ENCODE measurements around the gene MSI2. TPM values are rescaled to one million over a fixed set of nuclear protein-coding genes. Genes with fewer than 3 reads are reported as not detected.

Gene MSI2
- total RNA-seq, 2 donors from 2014 or later: 53.1 to 74.0 TPM

DNA sequence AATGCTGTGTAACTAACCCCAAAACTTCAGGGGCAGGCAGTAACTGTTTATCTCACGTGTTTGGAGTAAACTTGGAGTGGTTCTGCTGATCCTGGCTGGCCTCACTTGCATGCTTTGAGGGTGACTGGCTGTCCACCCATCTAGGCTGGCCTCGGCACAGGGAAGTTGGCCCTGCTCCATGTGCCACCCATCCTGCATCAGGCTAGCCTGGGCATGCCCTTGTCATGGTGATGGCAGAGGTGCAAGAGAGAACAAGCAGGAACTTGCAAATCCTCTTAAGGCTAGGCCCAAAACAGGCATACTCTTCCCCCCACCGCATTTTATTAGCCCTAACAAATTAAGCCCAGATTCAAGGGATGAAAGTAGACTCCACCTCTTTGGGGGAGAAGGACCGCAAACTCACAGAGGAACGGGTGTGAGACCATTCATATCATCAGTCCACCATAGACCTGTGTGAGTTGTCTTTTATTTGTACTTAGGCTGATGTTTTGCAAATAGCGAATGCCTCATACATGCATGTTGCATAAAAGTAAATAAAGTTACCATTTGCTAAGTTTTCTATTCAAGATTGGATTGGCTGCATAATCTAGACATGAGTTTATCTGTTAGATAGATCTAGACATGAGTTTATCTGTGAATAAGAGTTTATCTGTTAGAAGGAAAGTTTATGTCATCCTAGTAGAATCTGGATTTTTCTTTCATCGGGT, 267.8 kb downstream of the MSI2 start:
- peaks cover 6% of the 10 kb centered on the region for H3K4me1 ChIP-seq (replicated peaks)
- intact Hi-C loops (cut with DNase I): no loop called here
- H3K27ac ChIP-seq: no peak overlapping the region
- H3K9me3 ChIP-seq: no peaks in the 10 kb centered on the region
- H3K4me3 ChIP-seq: no peak overlapping the region
- peak; percentile 58 for DNase-seq (ENCODE audit: low spot score)
- no peaks in the 10 kb centered on the region for H3K36me3 ChIP-seq
- TF ChIP-seq POLR2A (IDR thresholded peaks at IDR 0.05) (no peak), POLR2AphosphoS5 (IDR thresholded peaks at IDR 0.05) (no peak)
- TF ChIP-seq, protein P1, sequence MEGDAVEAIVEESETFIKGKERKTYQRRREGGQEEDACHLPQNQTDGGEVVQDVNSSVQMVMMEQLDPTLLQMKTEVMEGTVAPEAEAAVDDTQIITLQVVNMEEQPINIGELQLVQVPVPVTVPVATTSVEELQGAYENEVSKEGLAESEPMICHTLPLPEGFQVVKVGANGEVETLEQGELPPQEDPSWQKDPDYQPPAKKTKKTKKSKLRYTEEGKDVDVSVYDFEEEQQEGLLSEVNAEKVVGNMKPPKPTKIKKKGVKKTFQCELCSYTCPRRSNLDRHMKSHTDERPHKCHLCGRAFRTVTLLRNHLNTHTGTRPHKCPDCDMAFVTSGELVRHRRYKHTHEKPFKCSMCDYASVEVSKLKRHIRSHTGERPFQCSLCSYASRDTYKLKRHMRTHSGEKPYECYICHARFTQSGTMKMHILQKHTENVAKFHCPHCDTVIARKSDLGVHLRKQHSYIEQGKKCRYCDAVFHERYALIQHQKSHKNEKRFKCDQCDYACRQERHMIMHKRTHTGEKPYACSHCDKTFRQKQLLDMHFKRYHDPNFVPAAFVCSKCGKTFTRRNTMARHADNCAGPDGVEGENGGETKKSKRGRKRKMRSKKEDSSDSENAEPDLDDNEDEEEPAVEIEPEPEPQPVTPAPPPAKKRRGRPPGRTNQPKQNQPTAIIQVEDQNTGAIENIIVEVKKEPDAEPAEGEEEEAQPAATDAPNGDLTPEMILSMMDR (IDR thresholded peaks at IDR 0.05): no peak
- H3K27me3 ChIP-seq (replicated peaks; ENCODE audit: insufficient read depth): no peaks in the 10 kb centered on the region
- 63% methylated on average over 7 of the region's 7 CpGs for WGBS

DNA sequence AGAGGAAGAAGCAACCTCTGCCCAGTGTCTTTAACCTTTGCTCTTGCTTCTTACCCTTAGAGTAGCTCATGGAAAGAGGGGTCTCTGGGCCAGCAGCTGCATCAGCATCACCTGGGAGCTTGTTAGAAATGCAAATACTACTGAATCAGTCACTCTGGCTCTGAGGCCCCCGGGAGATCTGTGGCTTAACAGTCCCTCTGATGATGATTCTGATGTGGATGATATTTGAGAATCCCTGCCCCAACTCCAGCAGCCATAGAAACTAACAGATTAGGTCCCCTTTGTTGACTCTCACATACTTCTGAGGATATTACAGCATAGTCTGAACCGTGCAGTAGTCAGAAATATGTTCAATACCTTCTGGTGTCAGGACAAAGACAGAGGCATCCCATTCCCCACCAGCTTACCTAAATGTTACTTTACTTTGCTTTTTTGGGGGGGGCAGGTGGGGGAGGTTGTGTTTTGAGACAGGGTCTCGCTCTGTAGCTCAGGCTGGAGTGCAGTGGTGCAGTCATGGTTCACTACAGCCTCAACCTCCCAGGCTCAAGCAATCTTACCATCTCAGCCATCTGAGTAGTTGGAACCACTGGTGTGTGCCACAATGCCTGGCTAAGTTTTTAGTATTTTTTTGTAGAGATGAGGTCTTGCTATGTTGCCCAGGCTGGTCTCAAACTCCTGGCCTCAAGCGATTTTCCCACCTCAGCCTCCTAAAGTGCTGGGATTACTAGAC, 268.7 kb downstream of the MSI2 start:
- H3K27ac ChIP-seq: no peak overlapping the region
- DNase-seq (ENCODE audit: low spot score): no peak
- 74% methylated on average over 4 of the region's 4 CpGs for WGBS
- H3K27me3 ChIP-seq (replicated peaks; ENCODE audit: insufficient read depth): no peaks in the 10 kb centered on the region
- intact Hi-C loops (cut with DNase I): no loop called here
- peaks cover 6% of the 10 kb centered on the region for H3K4me1 ChIP-seq (replicated peaks)
- no peak overlapping the region for H3K4me3 ChIP-seq
- TF ChIP-seq POLR2AphosphoS5 (IDR thresholded peaks at IDR 0.05) (no peak), POLR2A (IDR thresholded peaks at IDR 0.05) (no peak)
- TF ChIP-seq, protein P1 (IDR thresholded peaks at IDR 0.05): no peak
- H3K9me3 ChIP-seq: no peaks in the 10 kb centered on the region
- no peaks in the 10 kb centered on the region for H3K36me3 ChIP-seq

DNA sequence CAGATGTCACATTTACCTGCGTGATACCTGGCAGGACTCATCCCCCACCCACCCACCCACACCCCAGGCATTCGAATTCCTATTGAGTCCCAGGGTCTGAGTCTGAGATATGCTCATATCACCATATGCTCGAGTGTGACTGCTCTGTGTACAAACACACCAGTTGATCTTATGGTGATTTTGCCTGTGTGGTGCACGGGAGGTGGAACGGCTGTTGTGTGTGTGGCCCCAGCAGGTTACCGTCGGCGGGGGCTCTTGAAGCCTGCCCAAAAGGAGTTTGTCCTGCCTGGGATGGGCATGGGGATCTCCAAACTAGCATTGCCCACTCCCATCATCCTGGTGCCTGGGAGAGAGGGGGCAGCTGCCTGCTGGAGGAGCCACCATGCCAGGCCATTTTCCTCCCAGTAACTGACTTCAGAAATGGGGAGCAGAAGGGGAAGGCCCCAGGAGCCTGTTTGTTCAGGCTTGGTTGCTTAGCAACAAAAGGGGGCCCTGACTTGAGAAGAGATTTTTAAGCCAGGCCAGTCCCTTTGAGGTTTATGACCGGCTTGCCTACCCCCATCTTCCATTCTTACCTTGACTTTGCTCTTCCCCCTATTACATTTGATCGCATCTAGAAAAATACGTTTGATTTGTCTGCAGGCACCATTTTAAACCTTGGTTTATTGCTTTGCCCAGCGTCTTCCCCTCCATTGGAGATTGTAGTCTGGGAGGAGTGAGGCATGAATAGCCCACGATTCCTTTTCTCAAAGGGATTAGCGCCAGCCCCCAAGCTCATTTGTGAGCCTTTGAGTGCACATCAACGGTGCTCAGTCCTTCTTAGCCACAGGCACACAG, 271.1 kb downstream of the MSI2 start:
- Histone ChIP-seq H3K36me3 (no peaks in the 10 kb centered on the region), H3K27me3 (replicated peaks; ENCODE audit: insufficient read depth) (no peaks in the 10 kb centered on the region), H3K4me3 (no peak overlapping the region), H3K27ac (no peak overlapping the region), H3K9me3 (no peaks in the 10 kb centered on the region), H3K4me1 (replicated peaks) (peaks cover 6% of the 10 kb centered on the region)
- WGBS: 67% methylated on average over 14 of the region's 15 CpGs
- no peak for DNase-seq (ENCODE audit: low spot score)
- intact Hi-C loops (cut with DNase I): no loop called here
- TF ChIP-seq POLR2A (IDR thresholded peaks at IDR 0.05) (no peak), POLR2AphosphoS5 (IDR thresholded peaks at IDR 0.05) (no peak)
- TF ChIP-seq, protein P1 (IDR thresholded peaks at IDR 0.05): no peak

DNA sequence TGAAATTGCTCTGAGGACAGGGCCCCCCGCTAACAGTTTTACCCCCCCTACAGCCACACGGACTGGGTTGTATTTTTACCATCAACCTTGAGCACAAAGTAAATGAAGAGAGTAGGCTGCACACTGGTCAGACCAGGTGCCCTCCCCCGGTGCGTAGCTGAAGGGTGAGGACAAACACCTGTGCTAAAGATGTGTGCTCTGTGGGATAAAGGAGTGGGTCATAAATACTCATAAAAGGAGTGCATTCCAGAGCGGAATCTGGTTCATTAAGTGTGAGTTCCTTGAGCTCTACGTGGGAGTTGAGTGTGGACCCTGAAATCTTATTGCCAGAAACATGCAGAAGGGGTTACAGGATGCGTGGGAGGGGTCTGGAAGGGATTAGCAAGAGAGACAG, 271.7 kb downstream of the MSI2 start:
- Histone ChIP-seq H3K27me3 (replicated peaks; ENCODE audit: insufficient read depth) (no peaks in the 10 kb centered on the region), H3K27ac (no peak overlapping the region), H3K9me3 (no peaks in the 10 kb centered on the region), H3K36me3 (no peaks in the 10 kb centered on the region), H3K4me1 (replicated peaks) (peaks cover 6% of the 10 kb centered on the region), H3K4me3 (no peak overlapping the region)
- DNase-seq (ENCODE audit: low spot score): no peak
- WGBS: 49% methylated on average over 7 of the region's 7 CpGs
- intact Hi-C loops (cut with DNase I): no loop called here
- TF ChIP-seq POLR2A (IDR thresholded peaks at IDR 0.05): no peak
- TF ChIP-seq POLR2AphosphoS5 (IDR thresholded peaks at IDR 0.05): peak; percentile 26

DNA sequence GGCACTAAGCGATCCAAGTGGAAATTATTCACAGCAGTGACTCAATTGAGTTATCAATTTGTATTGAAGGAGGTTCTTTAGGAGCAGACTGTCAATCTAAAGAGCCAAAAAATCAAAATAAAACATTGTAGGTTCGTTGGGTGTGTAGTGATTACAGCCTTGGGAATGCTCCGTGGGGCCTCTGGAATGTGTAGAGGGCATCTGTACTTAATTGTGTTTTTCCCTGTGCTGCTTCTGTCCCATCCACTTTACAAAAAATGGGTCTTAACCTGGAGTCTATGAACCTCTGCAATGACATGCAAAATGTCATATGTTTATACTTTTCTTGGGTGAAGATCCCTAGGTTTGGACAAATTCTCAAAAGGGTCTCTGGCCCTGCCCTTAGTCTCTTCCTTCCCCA, 273.7 kb downstream of the MSI2 start:
- no peak for DNase-seq (ENCODE audit: low spot score)
- Histone ChIP-seq H3K9me3 (no peaks in the 10 kb centered on the region), H3K4me1 (replicated peaks) (peaks cover 8% of the 10 kb centered on the region), H3K4me3 (no peak overlapping the region), H3K27ac (no peak overlapping the region), H3K27me3 (replicated peaks; ENCODE audit: insufficient read depth) (no peaks in the 10 kb centered on the region), H3K36me3 (no peaks in the 10 kb centered on the region)
- TF ChIP-seq POLR2A (IDR thresholded peaks at IDR 0.05): no peak
- TF ChIP-seq, protein P1 (IDR thresholded peaks at IDR 0.05): no peak
- no peak for TF ChIP-seq POLR2AphosphoS5 (IDR thresholded peaks at IDR 0.05)
- 78% methylated on average over 3 of the region's 3 CpGs for WGBS
- intact Hi-C loops (cut with DNase I): no loop called here
